GM12864 (cell line): Measurements from ENCODE around the gene FBXW7.

Experiments
- DNase-seq: peaks from one replicate; pipeline ENCODE4 v3.0.0-alpha.2; 2011; ENCODE audit warnings: low read depth
- H3K4me3 ChIP-seq: 2 replicates; pipeline ENCODE4 v1.5.1; 2011; ENCODE audit warnings: mild to moderate bottlenecking, low read depth, low read length, control low read depth
- TF ChIP-seq, protein P1 (sequence below): IDR thresholded peaks from 2 replicates; pipeline ENCODE4 v1.5.1; 2011; ENCODE audit warnings: low read depth, mild to moderate bottlenecking, moderate library complexity, low read length, control low read depth, inconsistent platforms; ENCODE audit errors: missing control alignments

The FBXW7 gene

GRCh38 chr4:152310257-152310656 is 225.6 kb downstream of the FBXW7 start:
- TF ChIP-seq, protein P1, sequence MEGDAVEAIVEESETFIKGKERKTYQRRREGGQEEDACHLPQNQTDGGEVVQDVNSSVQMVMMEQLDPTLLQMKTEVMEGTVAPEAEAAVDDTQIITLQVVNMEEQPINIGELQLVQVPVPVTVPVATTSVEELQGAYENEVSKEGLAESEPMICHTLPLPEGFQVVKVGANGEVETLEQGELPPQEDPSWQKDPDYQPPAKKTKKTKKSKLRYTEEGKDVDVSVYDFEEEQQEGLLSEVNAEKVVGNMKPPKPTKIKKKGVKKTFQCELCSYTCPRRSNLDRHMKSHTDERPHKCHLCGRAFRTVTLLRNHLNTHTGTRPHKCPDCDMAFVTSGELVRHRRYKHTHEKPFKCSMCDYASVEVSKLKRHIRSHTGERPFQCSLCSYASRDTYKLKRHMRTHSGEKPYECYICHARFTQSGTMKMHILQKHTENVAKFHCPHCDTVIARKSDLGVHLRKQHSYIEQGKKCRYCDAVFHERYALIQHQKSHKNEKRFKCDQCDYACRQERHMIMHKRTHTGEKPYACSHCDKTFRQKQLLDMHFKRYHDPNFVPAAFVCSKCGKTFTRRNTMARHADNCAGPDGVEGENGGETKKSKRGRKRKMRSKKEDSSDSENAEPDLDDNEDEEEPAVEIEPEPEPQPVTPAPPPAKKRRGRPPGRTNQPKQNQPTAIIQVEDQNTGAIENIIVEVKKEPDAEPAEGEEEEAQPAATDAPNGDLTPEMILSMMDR, result no peak
- DNase-seq, result no peak

GRCh38 chr4:152309418-152309817 is 226.5 kb downstream of the FBXW7 start:
- TF ChIP-seq, protein P1, result no peak
- H3K4me3 ChIP-seq, result no peak overlapping the region
- DNase-seq, result no peak

More at GRCh38 chr4:152310257-152310656, 225.6 kb downstream of the FBXW7 start:
- H3K4me3 ChIP-seq, result no peak overlapping the region

DNA sequence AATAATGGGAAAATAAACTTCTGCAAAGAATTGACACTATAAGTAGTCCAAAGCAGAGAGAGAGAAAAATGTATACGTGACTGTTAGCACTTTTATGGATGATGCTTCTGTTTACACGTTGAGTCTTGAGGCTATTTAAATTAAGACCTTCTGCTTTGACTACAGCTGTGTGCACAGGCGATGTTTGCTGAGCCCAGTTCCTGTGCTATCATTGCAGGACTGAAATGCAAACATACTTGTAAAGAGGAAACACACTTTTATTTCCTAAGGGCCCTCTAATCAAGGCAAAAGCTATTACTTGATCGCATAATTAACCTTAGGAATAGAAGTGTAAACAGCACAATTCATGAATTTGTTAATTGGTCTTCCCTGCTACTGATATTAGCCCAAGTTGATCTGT is 226.9 kb downstream of the FBXW7 start:
- H3K4me3 ChIP-seq, result no peak overlapping the region
- TF ChIP-seq, protein P1, result no peak
- DNase-seq, result no peak

DNA sequence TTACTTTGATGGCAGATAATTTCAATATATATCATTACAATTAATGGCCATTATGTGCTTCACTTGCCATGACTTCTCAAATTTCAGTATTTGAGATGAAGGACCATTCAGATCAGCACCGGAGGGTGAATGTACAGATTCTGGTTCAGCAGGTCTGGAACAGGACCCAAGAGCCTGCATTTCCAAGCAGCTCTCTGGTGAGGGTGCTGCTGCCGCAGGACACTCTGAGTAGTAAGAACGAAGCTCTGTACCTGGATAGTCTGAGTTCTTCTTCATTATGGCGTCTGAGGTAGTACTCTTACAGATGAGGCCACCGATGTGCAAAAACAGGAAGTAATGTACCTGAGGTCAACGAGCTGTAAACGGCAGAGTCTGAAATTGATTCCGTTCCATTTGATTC is 228.2 kb downstream of the FBXW7 start:
- no peak for DNase-seq
- TF ChIP-seq, protein P1, result no peak
- H3K4me3 ChIP-seq, result no peak overlapping the region

DNA sequence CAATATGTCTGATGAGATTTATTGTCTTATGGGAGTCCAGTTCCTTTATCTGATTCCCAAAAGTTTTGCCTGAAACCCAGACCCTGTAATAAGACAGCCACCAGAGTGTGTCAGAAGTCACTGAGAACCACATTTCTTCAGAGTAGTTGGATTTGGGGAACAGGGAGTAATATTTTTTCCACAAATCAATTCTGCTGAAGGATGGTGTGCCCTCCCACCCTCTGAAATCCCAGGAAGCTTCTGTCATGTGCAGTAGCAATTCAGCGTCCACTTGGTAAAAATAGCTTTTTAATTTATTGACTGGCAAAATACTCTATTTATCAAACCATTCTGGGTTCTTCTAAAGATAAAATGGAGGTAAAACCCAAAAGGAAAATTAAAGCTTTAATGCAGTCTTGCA is 229.4 kb downstream of the FBXW7 start:
- DNase-seq, result no peak
- TF ChIP-seq, protein P1, result no peak
- H3K4me3 ChIP-seq, result no peak overlapping the region

DNA sequence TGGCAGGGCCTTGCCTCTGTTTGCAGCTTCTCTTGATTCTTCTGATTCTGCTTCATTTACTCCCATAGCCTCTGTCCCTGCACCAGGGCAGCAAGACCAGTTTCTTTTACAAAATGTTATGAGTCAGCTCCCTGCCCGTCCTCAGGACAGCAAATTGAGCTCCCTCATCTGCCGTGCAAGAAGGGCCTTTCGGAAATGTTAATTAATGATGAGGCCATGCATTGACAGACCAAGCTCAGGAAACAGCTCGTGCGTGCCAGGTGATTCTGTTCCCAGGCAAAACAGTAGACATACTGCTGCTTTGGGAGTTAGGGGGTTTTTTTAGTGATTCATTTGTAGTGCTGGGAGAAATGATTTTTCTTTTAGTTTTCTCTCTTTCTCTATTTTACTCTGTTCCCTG is 231.7 kb downstream of the FBXW7 start:
- peak; percentile 36 for DNase-seq
- no peak overlapping the region for H3K4me3 ChIP-seq
- TF ChIP-seq, protein P1, result no peak

DNA sequence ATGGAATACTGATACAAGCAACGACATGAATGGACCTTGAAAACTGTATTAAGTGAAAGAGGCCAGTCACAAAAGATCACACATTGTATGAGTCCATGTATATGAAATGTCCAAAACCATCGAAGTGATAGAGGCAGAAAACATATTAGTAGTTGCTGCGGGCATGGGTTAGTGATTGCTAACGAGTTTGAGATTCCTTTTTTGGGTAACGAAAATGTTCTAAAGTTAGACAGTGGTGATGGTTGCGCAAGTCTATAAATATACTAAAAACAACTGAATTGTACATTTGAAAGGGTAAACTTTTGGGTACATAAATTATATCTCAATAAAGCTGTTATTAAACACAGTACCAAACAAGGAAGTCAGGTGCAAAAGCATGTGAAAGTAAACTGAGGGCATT is 234.5 kb downstream of the FBXW7 start:
- no peak overlapping the region for H3K4me3 ChIP-seq
- DNase-seq, result no peak
- TF ChIP-seq, protein P1, result no peak
